ENCODE results near the gene DCAF6.

Gene DCAF6

GRCh38 chr1:168087696-168088095 is 151.2 kb downstream of the DCAF6 start:
- Histone ChIP-seq H3K9me3 (ENCODE audit: control insufficient read depth in 2 of 2, low read length in 2 of 2) (no peaks in the 10 kb centered on the region), H3K4me3 (ENCODE audit: low read length in 2 of 2) (no peak overlapping the region), H3K36me3 (ENCODE audit: control insufficient read depth in 2 of 2, insufficient read depth in 2 of 2, low read length in 2 of 2) (no peaks in the 10 kb centered on the region), H3K9ac (ENCODE audit: low read depth in 1 of 2, low read length in 2 of 2) (no peak overlapping the region), H3K27ac (ENCODE audit: low read depth in 2 of 2, low read length in 2 of 2) (no peak overlapping the region), H3K4me1 (ENCODE audit: control insufficient read depth in 2 of 2, insufficient read depth in 2 of 2, low read length in 2 of 2) (peaks cover 30 to 47% of the 10 kb centered on the region in 2 donors), H3K27me3 (ENCODE audit: control insufficient read depth in 2 of 2, insufficient read depth in 2 of 2, low read length in 2 of 2) (no peaks in the 10 kb centered on the region)

- Histone ChIP-seq H3K27me3 (ENCODE audit: control insufficient read depth in 2 of 2, insufficient read depth in 2 of 2, low read length in 2 of 2) (no peaks in the 10 kb centered on the region), H3K9me3 (ENCODE audit: control insufficient read depth in 2 of 2, low read length in 2 of 2) (no peaks in the 10 kb centered on the region), H3K4me1 (ENCODE audit: control insufficient read depth in 2 of 2, insufficient read depth in 2 of 2, low read length in 2 of 2) (peaks cover 30 to 50% of the 10 kb centered on the region in 2 donors), H3K4me3 (ENCODE audit: low read length in 2 of 2) (peak overlapping the region; percentile 54 to 67), H3K9ac (ENCODE audit: low read depth in 1 of 2, low read length in 2 of 2) (peak overlapping the region; percentile 5 to 30), H3K27ac (ENCODE audit: low read depth in 2 of 2, low read length in 2 of 2) (peak overlapping the region; percentile 83 to 86), H3K36me3 (ENCODE audit: control insufficient read depth in 2 of 2, insufficient read depth in 2 of 2, low read length in 2 of 2) (no peaks in the 10 kb centered on the region)
Observed at GRCh38 chr1:168088511-168089325, 152.2 kb downstream of the DCAF6 start.

- Histone ChIP-seq H3K36me3 (ENCODE audit: control insufficient read depth in 2 of 2, insufficient read depth in 2 of 2, low read length in 2 of 2) (no peaks in the 10 kb centered on the region), H3K27ac (ENCODE audit: low read depth in 2 of 2, low read length in 2 of 2) (peak overlapping the region; percentile 83 to 86), H3K27me3 (ENCODE audit: control insufficient read depth in 2 of 2, insufficient read depth in 2 of 2, low read length in 2 of 2) (no peaks in the 10 kb centered on the region), H3K4me3 (ENCODE audit: low read length in 2 of 2) (peak overlapping the region; percentile 15 to 28), H3K9ac (ENCODE audit: low read depth in 1 of 2, low read length in 2 of 2) (peak overlapping the region; percentile 11 to 30), H3K9me3 (ENCODE audit: control insufficient read depth in 2 of 2, low read length in 2 of 2) (no peaks in the 10 kb centered on the region), H3K4me1 (ENCODE audit: control insufficient read depth in 2 of 2, insufficient read depth in 2 of 2, low read length in 2 of 2) (peaks cover 30 to 50% of the 10 kb centered on the region in 2 donors)
Observed at GRCh38 chr1:168089326-168089978, 153.0 kb downstream of the DCAF6 start.

- no peaks in the 10 kb centered on the region for H3K36me3 ChIP-seq (ENCODE audit: control insufficient read depth in 2 of 2, insufficient read depth in 2 of 2, low read length in 2 of 2)
Observed at GRCh38 chr1:168089979-168090337, 153.5 kb downstream of the DCAF6 start.

GRCh38 chr1:168090395-168090794 is 153.9 kb downstream of the DCAF6 start:
- peaks cover 29 to 48% of the 10 kb centered on the region in 2 donors for H3K4me1 ChIP-seq (ENCODE audit: control insufficient read depth in 2 of 2, insufficient read depth in 2 of 2, low read length in 2 of 2)
- H3K27ac ChIP-seq (ENCODE audit: low read depth in 2 of 2, low read length in 2 of 2): no peak overlapping the region
- no peaks in the 10 kb centered on the region for H3K27me3 ChIP-seq (ENCODE audit: control insufficient read depth in 2 of 2, insufficient read depth in 2 of 2, low read length in 2 of 2)
- H3K4me3 ChIP-seq (ENCODE audit: low read length in 2 of 2): no peak overlapping the region
- H3K36me3 ChIP-seq (ENCODE audit: control insufficient read depth in 2 of 2, insufficient read depth in 2 of 2, low read length in 2 of 2): no peaks in the 10 kb centered on the region
- no peaks in the 10 kb centered on the region for H3K9me3 ChIP-seq (ENCODE audit: control insufficient read depth in 2 of 2, low read length in 2 of 2)
- H3K9ac ChIP-seq (ENCODE audit: low read depth in 1 of 2, low read length in 2 of 2): no peak overlapping the region

More at GRCh38 chr1:168089979-168090337, 153.5 kb downstream of the DCAF6 start:
- Histone ChIP-seq H3K4me3 (ENCODE audit: low read length in 2 of 2) (no peak overlapping the region), H3K27me3 (ENCODE audit: control insufficient read depth in 2 of 2, insufficient read depth in 2 of 2, low read length in 2 of 2) (no peaks in the 10 kb centered on the region), H3K9me3 (ENCODE audit: control insufficient read depth in 2 of 2, low read length in 2 of 2) (no peaks in the 10 kb centered on the region), H3K9ac (ENCODE audit: low read depth in 1 of 2, low read length in 2 of 2) (peak overlapping the region in 1 of 2 donors; percentile 11), H3K27ac (ENCODE audit: low read depth in 2 of 2, low read length in 2 of 2) (peak overlapping the region; percentile 83 to 86), H3K4me1 (ENCODE audit: control insufficient read depth in 2 of 2, insufficient read depth in 2 of 2, low read length in 2 of 2) (peaks cover 30 to 48% of the 10 kb centered on the region in 2 donors)

GRCh38 chr1:168091063-168091462 is 154.6 kb downstream of the DCAF6 start:
- H3K36me3 ChIP-seq (ENCODE audit: control insufficient read depth in 2 of 2, insufficient read depth in 2 of 2, low read length in 2 of 2): no peaks in the 10 kb centered on the region
- H3K4me1 ChIP-seq (ENCODE audit: control insufficient read depth in 2 of 2, insufficient read depth in 2 of 2, low read length in 2 of 2): peaks cover 26 to 48% of the 10 kb centered on the region in 2 donors
- no peaks in the 10 kb centered on the region for H3K9me3 ChIP-seq (ENCODE audit: control insufficient read depth in 2 of 2, low read length in 2 of 2)
- H3K4me3 ChIP-seq (ENCODE audit: low read length in 2 of 2): no peak overlapping the region
- H3K27me3 ChIP-seq (ENCODE audit: control insufficient read depth in 2 of 2, insufficient read depth in 2 of 2, low read length in 2 of 2): no peaks in the 10 kb centered on the region
- H3K27ac ChIP-seq (ENCODE audit: low read depth in 2 of 2, low read length in 2 of 2): no peak overlapping the region
- H3K9ac ChIP-seq (ENCODE audit: low read depth in 1 of 2, low read length in 2 of 2): no peak overlapping the region

- no peak overlapping the region for H3K27ac ChIP-seq (ENCODE audit: low read depth in 2 of 2, low read length in 2 of 2)
- H3K4me1 ChIP-seq (ENCODE audit: control insufficient read depth in 2 of 2, insufficient read depth in 2 of 2, low read length in 2 of 2): peaks cover 26 to 48% of the 10 kb centered on the region in 2 donors
- H3K9ac ChIP-seq (ENCODE audit: low read depth in 1 of 2, low read length in 2 of 2): no peak overlapping the region
- no peak overlapping the region for H3K4me3 ChIP-seq (ENCODE audit: low read length in 2 of 2)
- no peaks in the 10 kb centered on the region for H3K9me3 ChIP-seq (ENCODE audit: control insufficient read depth in 2 of 2, low read length in 2 of 2)
- H3K36me3 ChIP-seq (ENCODE audit: control insufficient read depth in 2 of 2, insufficient read depth in 2 of 2, low read length in 2 of 2): no peaks in the 10 kb centered on the region
- no peaks in the 10 kb centered on the region for H3K27me3 ChIP-seq (ENCODE audit: control insufficient read depth in 2 of 2, insufficient read depth in 2 of 2, low read length in 2 of 2)
Observed at GRCh38 chr1:168091720-168092550, 155.5 kb downstream of the DCAF6 start.

GRCh38 chr1:168092566-168093355 is 156.3 kb downstream of the DCAF6 start:
- Histone ChIP-seq H3K36me3 (ENCODE audit: control insufficient read depth in 2 of 2, insufficient read depth in 2 of 2, low read length in 2 of 2) (no peaks in the 10 kb centered on the region), H3K27ac (ENCODE audit: low read depth in 2 of 2, low read length in 2 of 2) (no peak overlapping the region)

GRCh38 chr1:168093616-168094015 is 157.1 kb downstream of the DCAF6 start:
- no peak overlapping the region for H3K4me3 ChIP-seq (ENCODE audit: low read length in 2 of 2)

More at GRCh38 chr1:168092566-168093355, 156.3 kb downstream of the DCAF6 start:
- Histone ChIP-seq H3K9ac (ENCODE audit: low read depth in 1 of 2, low read length in 2 of 2) (no peak overlapping the region), H3K9me3 (ENCODE audit: control insufficient read depth in 2 of 2, low read length in 2 of 2) (no peaks in the 10 kb centered on the region), H3K27me3 (ENCODE audit: control insufficient read depth in 2 of 2, insufficient read depth in 2 of 2, low read length in 2 of 2) (no peaks in the 10 kb centered on the region), H3K4me1 (ENCODE audit: control insufficient read depth in 2 of 2, insufficient read depth in 2 of 2, low read length in 2 of 2) (peaks cover 26 to 42% of the 10 kb centered on the region in 2 donors), H3K4me3 (ENCODE audit: low read length in 2 of 2) (no peak overlapping the region)

More at GRCh38 chr1:168093616-168094015, 157.1 kb downstream of the DCAF6 start:
- Histone ChIP-seq H3K9ac (ENCODE audit: low read depth in 1 of 2, low read length in 2 of 2) (no peak overlapping the region), H3K9me3 (ENCODE audit: control insufficient read depth in 2 of 2, low read length in 2 of 2) (no peaks in the 10 kb centered on the region), H3K36me3 (ENCODE audit: control insufficient read depth in 2 of 2, insufficient read depth in 2 of 2, low read length in 2 of 2) (no peaks in the 10 kb centered on the region), H3K27ac (ENCODE audit: low read depth in 2 of 2, low read length in 2 of 2) (no peak overlapping the region), H3K27me3 (ENCODE audit: control insufficient read depth in 2 of 2, insufficient read depth in 2 of 2, low read length in 2 of 2) (no peaks in the 10 kb centered on the region), H3K4me1 (ENCODE audit: control insufficient read depth in 2 of 2, insufficient read depth in 2 of 2, low read length in 2 of 2) (peaks cover 21 to 34% of the 10 kb centered on the region in 2 donors)

All from mucosa of rectum (tissue), 2 donors.